T follicular helper cell (primary cell): Measurements from ENCODE around the gene WNT9B.
"Not testable (repeated sequence)": the region's sequence is repeated elsewhere in the genome, so short reads cannot be mapped to it uniquely, and the experiment has no call there.

Experiments
- DNase-seq: peaks from one replicate; pipeline ENCODE4 v3.0.0-alpha.2; 2020; ENCODE audit warnings: low read depth

Gene WNT9B

DNA sequence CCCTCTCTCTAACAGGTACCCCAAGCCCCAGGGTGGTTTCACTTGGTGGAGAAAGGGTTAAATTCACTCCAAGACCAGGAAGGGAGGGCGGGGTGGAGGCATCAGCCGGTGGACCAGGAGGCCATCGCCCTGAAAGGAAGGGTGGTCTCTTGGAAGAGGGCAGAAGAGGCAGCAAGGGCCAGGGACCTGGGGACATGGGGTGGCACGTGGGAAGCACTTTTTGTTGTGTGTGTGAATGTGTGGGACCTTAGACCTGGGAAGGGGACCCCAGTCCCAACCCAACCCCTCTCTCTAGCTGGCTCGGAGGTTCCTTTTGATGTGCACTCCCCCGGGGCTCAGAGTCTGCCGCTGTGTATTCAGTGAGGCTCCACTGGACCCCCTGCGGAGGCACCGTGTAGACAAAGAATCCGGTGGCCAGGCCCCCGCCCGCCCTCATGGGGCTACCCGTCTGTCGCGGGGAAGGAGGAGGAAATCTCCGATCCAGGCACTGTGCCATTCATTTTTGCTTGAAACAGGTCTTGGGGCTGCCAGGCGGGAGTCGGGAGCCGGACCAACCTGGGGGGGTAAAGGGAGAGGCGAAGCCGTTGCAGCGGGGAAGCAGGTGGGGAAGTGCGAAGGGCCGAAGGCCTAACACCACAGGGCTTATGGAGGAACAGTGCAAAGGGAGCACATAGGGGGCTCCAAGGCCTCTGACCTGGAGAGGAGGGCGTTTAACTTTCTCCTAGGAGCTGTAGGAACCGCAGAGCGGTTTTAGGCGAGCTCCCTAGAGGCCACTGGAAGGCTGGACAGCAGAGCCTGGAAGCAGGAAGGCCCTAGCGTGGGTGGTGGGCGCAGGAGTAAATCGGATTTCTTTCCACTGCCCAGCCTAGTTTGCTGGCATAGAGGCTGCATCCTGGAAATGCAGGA is 29.6 kb upstream of the WNT9B start:
- DNase-seq: no peak

DNA sequence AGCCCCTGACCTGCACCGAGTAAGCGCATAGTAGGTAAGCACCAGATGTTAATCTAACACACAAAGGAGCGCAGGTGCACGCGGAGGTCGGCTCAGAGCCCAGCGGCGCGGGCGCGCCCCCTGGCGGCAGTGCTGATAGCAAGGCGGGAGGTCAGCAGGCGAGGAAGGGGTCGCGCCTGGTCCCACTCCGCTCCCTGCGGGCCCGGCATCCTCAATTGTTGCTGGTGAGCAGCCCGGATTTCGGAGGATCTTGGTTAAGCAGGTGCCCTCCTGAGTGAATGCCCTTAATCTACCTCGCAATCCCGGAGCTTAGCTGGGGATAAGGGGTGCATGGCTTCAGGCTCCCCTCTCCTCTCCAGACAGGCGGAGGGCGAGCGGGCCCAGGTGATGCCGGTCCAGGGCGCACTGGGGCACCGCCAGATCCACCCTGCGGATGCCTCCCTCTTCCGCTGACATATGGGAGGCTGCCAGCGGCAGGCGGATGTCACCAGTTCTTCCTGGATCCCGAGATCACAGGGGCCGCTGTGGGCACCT is 28.9 kb upstream of the WNT9B start:
- DNase-seq: no peak

- no peak for DNase-seq
Observed at GRCh38 chr17:46823657-46824056, 27.7 kb upstream of the WNT9B start.

DNA sequence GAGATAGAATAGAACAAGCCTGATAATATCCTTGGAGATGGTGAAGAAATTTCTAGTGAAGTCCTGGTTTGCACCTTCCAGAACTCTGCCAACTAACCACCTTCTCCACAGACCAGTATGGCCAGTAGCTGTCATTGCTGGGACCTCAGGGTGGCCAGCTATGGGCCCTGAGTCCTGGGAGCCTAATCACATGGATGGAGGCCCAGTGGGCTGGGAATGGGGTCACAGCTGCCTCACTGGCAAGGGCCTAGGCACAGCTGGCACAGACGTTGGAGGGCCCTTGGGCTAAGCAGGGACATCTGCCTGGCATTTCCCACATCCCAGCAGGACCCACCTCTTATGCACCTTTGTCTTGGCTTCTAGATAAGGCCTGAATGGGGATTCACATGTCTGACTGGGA is 25.3 kb upstream of the WNT9B start:
- no peak for DNase-seq

GRCh38 chr17:46827274-46827673 is 24.1 kb upstream of the WNT9B start:
- DNase-seq: no peak

- DNase-seq: no peak
Observed at GRCh38 chr17:46831573-46832330, 19.6 kb upstream of the WNT9B start.

- no peak for DNase-seq
Observed at GRCh38 chr17:46832331-46832821, 19.0 kb upstream of the WNT9B start.

DNA sequence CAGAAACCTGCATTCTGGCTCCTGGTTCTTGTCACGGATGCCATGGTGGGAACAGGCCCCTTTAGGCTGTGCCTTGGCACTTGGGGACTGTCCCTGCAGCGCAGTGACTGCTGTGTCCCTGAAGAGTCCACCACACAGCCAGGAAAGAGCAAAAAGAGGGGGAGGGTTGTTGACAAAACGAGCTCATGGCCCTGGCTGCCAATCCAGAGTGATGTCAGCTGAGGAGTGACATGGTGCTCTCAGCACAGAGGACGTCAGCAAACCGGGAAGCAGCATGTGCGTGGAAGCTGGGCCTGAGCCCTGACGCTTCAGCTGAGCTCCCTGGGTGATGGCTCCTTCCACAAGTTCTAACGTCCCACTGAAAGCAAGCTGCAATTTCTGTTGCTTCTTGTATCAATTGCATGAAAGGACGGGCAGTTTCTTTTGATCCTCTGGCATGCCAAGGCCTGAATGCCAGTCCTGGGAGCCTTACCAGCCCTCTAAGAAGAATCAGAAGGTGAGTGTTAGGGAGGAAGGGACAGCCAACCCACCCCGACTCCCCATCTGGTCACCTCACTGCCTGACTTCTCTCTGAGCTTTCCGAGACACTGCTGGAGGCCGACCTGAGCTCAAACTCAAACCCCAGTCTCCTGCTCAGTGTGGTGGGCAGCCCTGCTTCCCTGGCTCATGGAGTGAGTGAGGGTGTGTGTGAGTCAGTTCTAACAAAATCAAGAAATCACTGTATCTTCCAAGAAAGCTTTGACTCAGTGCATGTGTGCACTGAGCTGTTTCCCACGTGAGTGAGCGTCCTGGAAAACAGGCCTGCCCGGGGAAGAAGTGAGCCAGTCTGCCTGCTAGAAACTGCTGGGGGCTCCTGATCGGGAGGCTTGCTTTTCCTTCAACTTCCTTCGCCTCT is 18.2 kb upstream of the WNT9B start:
- no peak for DNase-seq

DNA sequence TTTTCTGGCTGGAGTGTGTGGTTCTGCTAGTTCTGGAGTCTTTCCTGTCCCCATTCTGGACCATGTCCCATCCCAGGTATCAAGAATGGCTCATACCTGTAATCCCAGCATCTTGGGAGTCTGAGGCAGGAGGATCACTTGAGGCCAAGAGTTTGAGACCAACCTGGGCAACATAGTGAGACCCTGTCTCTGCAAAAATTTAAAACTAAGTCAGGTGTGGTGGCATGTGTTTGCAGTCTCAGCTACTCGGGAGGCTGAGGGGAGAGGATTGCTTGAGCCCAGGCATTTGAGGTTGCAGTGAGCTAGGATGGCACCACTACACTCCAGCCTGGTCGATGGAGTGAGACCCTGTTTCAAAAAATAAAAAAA is 17.6 kb upstream of the WNT9B start:
- no peak for DNase-seq

DNA sequence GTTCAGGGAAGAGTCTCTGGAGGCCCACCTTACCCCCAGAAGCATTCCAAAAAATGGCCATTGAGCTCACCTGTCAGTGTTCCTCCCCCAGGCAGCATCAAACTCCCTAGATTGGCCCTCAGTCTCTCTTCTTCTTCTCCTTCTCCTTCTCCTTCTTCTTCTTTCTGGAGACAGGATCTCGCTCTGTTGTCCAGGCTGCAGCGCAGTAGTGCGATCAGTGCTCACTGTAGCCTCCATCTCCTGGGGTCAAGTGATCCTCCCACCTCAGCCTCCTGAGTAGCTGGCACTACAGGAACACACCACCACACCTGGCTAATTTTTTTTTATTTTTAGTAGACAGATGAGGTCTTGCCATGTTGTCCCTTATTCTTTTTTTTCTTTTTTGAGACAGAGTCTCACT is 16.5 kb upstream of the WNT9B start:
- DNase-seq: no peak

DNA sequence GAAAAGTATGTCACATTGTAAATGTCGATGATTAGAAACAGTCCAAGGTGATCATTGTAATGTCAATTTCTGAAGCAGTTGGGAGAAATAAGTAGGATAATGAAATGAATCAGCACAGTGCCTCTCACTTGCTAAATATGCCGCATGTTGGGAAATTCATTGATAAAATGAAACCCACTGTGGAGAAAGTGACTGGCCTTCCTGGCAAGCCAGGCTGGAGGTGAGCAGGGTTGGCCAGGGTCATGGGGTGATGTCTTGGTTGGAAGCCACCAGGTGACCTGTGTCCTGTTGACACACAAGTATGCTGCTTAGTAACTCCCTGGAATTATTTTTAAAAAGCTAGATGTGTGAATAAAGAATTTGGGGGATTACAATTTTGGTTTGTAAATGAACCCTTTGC is 14.9 kb upstream of the WNT9B start:
- DNase-seq: no peak

GRCh38 chr17:46837521-46837920 is 13.9 kb upstream of the WNT9B start:
- DNase-seq: no peak

DNA sequence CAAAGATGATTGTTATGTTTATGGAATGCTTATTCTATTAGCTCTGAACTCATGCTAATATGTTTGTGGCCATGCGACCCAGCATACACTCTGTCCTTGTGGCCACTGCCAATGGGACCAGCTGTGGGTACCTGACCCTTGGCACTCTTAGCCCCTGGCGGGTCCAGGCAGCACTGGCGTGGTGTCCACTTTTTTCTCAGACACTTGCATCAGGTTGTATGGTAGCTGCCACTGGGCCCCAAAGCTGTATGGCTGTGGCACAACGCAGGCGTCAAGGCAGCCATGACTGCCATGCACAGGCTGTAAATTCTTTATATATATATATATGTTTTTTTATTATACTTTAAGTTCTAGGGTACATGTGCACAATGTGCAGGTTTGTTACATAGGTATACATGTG is 12.2 kb upstream of the WNT9B start:
- DNase-seq: no peak

DNA sequence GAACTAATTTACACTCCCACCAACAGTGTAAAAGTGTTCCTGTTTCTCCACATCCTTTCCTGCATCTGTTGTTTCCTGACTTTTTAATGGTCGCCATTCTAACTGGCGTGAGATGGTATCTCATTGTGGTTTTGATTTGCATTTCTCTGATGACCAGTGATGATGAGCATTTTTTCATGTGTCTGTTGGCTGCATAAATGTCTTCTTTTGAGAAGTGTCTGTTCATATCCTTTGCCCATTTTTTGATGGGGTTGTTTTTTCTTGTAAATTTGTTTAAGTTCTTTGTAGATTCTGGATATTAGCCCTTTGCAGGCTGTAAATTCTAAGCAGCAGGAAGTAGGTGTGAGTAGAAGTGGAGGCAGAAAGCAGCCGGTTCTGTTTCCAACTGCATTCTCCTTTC is 10.8 kb upstream of the WNT9B start:
- DNase-seq: not testable (repeated sequence)

- DNase-seq: no peak
Observed at GRCh38 chr17:46841561-46842379, 9.6 kb upstream of the WNT9B start.

DNA sequence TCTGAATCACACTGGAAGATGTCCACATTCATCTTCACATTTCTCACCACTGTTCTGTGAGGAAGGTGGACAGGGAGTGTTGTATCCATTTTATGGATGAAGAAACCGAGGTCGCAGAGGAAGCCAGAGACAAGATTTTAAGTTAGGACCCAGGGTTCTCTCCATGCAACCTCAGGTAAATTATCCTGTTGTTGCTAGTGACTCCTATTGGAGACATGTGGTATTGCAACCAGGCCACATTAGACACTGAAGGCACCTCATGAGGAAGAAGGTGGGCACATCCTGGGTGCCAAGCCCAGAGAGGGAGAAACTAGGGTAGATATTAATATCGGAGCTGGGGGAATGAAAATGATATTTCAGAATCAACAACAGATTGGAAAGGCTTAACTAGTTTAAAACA is 8.5 kb upstream of the WNT9B start:
- no peak for DNase-seq

DNA sequence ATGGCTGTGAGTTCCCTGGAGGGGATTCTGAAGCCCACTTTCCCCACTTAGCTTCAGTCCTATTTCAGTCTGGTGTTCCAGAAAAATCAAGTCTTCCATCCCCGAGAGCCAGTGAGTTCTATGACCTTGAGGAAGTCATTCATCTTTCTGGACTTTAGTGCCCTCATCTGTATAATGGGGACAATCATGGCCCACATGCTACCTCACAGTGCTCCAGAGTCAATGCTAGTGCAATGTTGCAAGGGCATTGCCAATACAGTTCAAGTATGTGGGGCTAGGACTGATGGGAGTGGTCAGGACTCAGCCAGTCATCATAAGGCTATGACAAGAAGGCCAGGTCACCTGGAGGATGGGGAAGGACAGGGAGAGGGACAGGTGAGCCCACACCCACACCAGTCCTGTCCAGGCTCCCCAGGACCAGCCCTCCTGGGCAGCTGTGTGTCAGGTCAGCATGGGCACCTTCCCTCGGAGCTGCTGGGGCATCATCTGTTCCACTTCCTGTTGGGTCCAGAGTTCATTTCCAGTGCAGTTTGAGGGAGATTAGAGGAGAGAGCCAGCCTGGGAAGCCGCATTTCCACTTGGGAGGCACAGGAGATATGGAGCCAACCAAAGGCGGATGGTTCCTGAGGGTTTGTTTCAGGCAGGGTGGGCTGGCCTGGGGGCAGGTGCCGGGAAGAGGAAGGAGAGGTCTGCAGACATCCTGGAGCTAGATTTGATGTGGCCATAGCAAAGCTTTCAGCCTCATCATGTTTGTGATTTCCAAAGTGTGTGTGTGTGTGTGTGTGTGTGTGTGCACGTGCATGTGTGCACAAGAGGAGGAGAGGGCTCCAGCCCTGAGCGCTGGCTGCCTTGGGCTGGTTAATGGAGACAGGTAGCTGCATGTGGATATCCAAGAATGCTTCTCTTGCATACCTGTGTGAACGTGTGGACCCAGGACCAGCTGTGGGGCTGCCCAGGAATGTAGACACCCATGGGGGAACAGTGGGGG is 3.9 kb upstream of the WNT9B start:
- no peak for DNase-seq

DNA sequence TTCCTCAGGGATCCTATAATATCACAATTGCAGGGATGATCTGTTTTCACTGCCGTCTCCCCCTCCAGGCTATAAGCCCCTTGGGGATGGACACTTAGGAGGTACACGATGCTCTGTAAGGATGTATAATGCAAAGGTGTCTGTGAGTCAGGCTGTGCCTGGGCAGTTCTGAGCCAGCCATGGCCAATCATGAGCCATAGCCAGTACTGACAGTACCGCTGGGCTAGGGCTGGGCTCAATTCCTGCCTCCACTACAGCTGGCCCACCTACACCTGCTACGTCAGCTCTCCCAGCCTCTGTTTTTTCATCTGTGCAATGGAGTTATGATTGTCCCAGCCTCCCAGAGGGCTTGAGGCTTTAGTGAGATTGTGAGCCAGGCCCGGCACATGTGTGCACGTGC is 2.8 kb upstream of the WNT9B start:
- DNase-seq: no peak

DNA sequence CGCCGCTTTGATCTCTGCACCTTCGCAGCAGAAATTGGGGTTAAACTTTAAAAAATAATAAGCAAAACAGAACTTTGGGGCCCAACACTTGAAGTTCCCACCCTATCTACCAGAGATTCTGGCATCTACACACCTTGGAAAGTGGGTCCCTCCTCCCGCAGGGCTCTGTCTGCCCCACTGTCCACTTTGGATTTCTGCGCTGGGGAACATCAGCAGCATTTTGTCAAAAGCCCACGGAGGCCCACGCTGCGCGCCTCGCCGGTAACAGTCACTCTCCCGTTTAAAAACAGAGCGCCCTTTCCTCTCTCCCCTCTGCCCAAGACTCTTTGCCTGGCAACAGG is 725 bp upstream of the WNT9B start:
- no peak for DNase-seq

GRCh38 chr17:46853896-46854444 is 2.6 kb downstream of the WNT9B start:
- DNase-seq: no peak
